NCI-H2227 treated with DMSO at 0.1 percent for 48 hours (cell line): ENCODE measurements around the gene MAPK8IP2.

Experiments
- DNase-seq: peaks from one replicate; lab custom pipeline; 2025; lab: John Stamatoyannopoulos, UW

The MAPK8IP2 gene

DNA sequence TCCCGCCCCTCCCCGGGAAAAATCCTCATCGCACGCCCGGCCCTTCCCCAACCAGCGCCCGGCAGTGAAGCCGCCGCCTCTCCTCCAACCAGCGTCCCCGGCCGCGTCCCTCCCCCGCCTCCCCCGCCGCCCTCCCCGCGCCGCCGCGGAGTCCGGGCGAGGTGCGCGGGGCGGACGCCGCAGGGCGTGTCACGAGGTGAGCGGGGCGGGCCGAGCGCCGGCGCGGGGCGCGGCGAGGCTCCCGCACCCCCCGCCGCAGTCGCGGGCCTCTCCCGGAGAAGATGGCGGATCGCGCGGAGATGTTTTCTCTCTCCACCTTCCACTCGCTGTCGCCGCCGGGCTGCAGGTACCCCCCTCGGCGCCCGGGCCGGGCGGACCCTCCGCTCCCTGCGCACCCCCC, at the start of gene MAPK8IP2:
MAPK8IP2 (plus strand) TSS at position 256 of the 400 bp plus-strand sequence; CDS start at position 282, 26 bp downstream.
- peak; percentile 21 for DNase-seq

DNA sequence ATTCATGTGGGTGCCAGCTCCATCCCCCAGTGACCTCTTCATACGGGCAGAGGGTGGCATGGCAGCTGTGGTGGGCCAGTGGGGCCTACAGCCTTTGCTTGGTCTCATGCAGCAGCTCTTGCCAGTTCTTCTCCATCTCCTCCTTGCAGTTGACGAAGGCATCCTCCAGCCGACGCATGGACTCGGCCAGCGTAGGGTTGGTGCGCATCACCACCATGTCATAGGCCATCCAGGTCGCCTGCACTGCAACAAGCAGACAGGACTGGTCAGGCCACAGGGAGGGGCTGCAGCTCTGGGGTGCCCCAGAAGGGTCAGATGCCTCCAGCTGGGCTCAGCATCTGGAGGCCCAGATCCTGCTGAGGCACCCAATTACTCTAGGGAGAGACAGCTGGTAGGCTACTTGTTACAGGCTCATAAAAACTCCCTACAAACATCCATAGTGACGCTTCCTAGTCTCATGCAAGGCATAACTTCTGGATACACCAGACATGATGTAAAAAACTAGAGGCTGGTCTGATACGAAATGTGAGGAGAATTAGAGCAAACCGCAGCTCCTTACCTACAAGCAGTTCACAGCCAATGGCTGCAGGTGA, 49.3 kb upstream of the MAPK8IP2 start:
- no peak for DNase-seq

DNA sequence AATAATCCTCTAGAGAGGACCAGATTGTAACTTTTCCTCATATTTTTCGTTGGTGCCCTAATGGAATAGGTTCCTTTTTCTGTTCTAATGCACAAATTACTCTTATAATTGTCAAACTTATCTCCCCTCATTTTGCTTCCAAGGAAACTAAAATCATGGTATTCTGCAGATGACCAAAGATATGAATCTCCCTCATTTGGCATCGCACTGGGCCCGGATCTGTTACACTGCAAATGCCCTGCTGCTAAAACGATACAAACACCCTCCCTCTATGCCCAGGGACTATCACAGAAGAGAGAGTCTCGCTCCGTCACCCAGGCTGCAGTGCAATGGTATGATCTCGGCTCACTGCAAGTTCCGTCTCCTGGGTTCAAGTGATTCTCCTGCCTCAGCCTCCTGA, 47.3 kb upstream of the MAPK8IP2 start:
- DNase-seq: no peak

DNA sequence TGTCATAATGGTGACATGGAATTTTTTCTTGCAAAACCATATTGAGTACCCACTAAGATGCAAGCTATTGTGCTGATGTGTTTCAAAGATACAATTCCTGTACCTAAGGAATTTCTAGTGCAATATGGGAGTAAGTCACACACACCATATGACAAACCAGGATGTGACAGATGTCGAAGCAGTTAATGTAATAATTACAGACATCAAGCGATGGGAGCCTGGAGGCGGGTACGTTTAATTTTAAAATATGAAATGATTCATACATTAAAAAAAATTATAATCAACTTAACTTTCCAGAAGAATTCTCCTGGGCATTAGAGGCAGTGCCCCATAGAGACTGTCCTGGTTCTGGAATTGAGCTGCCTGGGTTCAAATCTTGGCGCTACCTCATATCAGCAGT, 43.9 kb upstream of the MAPK8IP2 start:
- DNase-seq: no peak

DNA sequence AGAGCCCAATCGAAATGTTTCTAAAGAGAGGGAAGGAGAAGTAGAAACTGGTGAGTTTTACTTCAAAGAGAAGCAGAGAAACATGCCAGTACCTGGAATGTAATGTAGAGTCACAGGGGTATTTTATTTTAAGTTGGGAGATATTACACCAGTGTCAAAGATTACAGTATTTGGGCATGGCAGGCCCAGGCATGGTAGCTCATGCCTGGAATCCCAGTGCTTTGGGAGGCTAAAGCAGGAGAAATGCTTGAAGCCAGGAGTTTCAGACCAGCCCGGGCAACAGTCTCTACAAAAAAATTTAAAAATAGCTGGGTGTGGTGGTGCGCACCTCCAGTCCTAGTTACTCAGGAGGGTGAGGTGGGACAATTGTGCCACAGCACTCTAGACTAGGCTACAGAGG, 40.6 kb upstream of the MAPK8IP2 start:
- DNase-seq: no peak

DNA sequence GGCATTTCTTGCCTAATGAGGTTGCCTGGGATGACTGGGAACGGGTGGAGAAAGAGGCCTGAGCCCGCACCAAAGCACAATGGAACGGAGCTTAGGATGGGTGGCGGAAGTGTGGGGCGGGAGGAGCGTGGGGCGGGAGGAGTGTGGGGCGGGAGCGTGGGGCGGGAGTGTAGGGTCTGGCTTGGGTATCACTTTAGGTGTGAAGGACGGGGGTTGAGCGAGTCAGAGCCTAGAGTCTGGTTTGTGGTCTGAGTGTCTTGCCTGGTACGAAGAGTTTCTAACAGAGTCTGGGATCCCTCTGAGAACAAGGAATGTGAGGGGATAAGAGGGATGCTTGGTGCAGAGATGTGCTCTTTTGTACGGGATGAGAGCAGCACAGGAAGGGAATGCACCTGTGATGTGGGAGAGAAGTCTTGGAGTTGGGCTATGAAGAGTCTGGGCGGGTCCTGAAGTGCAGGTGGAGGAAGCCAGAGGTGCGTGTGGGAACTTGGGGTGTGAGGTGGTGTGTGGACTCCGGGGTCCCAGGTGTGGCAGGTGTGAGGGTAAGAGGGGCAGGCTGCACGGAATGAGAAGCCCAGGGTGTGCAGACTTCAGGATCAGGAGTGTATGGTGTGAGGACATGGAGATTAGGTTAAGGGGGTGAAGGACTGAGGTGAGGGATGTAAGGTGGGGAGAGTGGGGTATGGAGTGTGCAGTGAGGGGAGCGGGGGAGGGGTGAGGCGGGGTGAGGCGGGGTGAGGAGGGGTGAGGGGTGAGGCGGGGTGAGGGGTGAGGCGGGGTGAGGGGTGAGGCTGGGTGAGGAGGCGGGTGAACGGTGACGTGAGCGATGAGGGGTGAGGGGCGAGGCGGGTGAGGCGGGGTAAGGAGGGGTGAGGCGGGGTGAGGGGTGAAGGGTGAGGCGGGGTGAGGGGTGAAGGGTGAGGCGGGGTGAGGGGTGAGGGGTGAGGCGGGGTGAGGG, 38.9 kb upstream of the MAPK8IP2 start:
- DNase-seq: no peak

DNA sequence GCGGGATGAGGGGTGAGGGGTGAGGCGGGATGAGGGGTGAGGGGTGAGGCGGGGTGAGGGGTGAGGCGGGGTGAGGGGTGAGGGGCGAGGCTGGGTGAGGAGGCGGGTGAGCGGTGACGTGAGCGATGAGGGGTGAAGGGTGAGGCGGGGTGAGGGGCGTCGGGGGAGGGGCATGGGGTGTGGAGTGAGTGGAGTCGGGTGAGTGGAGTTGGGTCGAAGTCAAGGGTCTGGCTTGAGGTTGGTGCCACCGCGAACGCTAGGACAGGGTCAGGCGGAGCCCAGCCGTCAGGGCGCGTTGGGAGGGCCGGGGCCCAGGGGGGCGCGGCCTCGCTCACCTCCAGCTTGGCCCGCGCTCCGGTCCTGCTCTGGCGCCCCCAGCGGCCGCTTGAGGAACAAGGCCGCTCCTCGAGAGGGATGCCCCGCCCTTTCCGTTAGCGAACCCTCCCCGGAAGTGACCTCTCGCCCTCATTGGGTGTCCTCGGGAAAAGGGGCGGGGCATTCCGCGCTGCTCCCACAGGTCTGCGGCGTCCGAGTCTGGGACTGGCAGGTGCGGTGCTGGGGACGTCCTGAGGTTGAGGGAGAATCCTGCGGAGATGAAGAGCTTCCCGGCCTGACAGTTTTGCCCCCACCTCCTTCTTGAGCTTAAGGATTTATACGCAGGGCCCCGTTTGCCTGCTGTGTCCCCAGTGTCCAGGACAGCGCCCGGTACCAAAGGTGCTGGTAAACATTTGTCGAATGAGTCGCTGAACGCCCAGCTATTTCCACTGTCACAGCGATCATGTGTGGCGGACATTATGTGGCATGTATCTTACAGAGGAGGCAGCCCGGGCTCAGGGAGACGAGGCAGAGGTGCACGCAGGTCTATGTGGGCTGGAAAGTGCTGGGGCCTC, 37.8 kb upstream of the MAPK8IP2 start, which contains the start of gene SYCE3:
SYCE3 (minus strand) TSS at position 397 of the 890 bp plus-strand sequence. CDS start 6,514 bp downstream, outside the sequence.
- peak; percentile 85 for DNase-seq

DNA sequence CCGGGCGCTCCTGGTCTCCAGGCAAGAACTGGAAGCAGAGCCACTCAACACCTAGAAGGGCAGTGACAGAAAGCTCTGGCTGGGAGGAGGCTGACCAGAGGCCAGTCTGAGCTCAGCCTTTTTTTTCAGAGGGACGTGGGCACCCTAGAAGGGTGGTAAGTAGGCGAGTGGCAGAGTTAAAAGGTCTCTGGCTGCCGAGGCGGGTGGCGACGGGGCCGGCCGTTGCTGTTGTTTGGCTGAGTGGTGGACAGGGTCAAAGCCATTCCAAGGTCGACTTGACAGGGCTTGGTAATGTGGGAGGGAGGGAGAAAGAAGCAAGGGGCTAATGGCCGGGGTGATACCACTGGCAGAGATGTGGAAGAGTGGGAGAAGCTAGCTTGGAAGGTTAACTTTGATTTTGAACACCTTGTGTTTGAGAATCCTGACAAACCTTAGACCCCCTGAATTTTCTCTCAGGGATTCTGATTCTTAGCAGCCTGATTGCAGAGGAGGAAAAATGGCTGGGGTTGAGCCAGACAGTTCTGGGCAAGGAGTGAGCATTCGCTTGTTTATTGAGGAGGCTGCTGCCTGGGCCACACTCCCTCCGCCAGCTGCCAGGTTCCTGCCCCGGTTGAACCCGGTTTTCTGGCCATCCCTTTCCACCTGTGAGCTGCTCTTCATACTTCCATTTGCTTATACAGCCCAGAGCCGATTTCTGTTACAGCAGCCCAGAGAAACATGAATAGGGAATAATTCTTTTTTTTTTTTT, 37.0 kb upstream of the MAPK8IP2 start:
- no peak for DNase-seq

DNA sequence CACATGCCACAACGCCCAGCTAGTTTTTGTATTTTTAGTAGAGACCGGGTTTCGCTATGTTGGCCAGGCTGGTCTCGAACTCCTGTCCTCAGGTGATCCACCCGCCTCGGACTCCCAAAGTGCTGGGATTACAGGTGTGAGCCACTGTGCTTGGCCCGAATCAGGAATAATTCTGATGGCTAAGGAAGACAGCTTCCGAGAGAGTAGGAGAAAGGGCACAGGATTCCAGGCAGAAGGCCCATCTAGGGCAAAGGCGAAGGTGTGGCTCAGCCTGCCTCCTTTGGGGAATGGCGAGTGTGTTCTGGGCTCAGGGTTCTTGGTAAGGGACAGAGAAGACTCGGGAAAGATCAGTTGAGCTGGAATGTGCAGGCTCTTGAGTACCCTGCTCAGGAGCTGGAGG, 36.3 kb upstream of the MAPK8IP2 start:
- no peak for DNase-seq

DNA sequence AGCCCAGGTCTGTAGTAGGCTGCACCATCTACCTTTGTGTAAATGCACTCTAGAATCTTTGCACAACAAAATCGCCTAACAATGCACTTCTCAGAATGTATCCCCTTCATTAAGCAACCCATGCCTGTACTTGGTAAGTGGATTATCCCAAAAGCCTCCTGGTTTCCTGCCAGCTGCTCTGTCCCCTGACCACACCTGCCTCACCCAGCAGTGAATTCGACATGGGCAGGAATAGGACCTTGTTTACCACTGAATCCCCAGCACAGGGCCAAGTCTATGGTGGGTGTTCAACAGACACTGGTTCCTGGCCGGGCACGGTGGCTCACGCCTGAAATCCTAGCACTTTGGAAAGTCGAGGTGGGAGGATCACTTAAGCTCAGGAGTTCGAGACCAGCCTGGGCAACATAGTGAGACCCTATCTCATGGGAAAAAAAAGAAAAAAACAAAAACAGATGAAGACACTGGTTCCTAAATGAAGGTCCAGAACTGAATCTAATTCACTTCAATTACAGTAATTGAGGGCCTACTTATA, 32.8 kb upstream of the MAPK8IP2 start:
- DNase-seq: no peak

DNA sequence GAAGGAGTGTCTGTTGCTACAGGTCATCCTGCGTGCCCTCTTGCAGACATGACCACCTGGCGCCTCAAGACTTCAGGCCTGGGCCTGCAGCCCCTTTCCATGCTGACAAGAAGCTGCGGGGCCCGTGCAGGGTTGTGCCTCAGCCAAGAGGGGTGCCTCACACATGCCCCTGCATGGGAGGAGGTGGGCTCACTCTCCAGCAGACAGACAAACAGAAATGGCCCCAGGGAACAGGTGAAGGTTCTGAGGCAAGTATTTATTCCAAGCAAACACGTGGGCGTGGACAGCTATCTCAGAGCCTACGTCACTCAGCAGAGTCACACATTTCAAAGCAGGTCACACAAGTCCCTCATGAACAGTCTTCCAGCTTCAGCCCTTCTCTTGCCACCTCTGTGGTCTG, 32.0 kb upstream of the MAPK8IP2 start:
- no peak for DNase-seq

DNA sequence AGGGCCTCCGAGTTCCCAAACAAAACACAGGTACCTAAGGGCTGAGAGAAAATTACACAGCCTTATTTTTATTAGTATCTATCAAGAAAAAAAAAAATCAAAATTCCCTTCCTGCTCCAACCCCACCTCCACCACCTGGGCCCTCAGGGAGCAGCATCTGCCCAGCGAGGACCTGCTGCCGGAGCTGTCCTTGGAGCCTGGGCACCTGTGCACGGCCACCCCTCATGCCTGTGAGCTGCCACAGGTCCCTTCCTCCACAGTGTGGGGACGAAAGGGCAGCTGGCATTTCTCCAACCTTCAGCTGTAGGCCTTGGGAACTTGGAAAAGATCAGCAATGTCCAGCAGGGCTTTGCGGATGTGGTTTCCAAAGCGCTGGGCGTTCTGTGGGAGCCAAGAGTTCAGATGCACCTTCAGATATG, 31.5 kb upstream of the MAPK8IP2 start:
- no peak for DNase-seq

DNA sequence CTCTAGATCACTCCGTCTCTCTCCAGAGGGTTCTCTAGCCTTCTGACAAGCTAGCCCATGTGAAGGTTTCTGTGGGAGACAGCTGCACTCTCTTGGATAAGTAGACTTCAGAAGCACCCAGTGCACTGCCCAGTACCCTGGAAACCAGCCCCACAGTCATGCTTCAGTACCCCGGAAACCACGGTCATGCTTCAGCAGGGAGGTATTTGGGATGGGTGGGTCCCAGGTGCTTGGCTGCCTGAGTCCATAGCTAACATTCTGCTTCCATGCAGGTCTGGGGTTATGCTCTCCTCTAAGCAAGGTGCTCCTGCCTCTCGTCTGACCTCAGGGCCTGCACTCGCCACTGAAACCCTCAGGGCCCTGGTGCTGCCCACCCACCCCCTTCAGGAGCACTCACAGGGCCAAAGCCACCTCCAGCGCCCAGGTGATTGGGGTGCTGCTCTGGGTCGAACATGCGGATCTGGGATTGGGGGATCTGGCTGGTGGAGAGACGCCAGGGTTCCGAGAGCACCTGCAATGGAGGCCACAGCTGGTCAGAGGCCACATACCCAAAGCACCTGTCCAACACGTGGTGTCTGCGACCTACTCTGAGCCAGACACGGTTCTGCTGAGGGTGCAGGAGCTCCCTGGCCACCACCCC, 30.6 kb upstream of the MAPK8IP2 start:
- DNase-seq: no peak

DNA sequence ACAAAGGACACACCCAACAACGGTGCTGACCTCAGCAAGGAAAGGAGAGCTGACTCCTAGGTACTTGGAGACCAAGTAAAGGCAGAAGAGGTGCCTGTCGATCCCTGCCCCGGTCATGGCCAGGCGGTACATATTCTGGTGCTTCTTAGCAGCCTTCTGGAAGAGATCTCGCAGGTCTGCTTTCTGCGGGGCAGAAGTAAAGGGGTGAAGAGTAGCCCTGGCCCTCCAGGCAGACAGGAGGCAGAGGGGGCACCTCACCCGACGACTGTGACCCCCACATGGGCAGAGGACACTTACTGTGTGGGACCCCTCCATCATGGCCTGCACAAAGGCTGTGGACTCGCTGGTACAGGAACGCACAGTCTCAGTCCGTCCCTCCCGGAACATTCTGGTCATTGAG, 29.7 kb upstream of the MAPK8IP2 start:
- no peak for DNase-seq

DNA sequence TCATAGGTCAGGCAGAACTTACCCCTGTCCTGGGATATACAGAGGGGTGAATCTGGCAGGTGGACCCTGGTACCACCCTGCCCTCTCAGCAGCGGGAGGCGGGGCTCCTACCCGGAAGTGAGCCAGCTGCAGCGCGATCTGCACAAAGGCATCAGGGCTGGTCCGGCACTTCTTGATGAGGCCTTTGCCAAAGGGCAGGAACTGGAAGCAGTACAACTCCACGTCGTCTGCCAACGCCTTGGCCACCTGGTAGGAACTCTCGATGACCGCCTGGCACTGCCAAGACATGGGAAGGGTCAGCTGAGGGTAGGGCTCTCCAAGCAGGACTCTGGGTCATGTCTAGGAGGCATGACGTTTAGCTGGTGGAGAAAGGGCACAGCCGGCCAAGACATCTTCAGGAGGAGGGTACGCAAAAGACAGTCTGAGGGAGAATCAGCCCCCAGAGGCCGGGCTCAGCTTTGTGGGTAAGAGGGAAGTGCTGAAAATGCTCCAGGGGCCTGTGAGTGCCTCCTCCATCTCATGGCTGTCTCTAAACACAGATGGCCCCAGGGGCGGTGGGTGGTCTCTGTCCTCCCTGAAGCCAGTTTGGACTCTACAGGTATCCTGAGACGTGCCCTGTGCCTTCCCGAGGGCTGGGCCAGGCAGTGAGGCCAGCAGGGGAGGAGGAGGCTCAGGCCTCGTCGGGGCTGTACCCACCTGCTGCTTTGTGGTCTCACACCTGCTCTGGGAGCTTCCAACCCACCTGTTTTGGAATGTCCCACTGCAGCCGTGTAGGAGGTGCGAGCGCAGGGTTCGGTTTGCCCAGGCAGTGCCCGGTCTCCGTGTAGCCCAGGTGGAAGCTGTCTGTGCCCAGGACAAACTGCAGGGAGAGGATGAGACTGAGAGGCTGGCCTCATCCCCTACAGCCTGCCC, 29.1 kb upstream of the MAPK8IP2 start:
- DNase-seq: no peak

DNA sequence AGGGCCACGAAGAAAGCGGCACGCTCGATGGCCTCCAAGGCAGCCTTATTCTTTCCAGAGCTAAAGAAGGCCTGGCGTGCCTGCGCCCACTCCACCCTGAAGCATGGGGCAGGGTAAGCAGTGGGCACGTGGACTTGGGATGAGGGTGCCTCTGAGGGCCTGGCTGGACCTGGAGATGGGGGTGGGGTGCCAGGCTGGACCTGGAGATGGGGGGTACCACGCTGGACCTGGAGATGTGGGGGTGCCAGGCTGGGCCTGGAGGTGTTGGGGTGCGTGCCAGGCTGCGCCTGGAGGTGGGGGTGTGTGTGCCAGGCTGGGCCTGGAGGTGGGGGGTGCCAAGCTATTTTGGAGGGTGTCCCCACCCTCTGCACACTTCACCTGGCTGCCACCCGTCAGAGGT, 27.6 kb upstream of the MAPK8IP2 start:
- DNase-seq: no peak

DNA sequence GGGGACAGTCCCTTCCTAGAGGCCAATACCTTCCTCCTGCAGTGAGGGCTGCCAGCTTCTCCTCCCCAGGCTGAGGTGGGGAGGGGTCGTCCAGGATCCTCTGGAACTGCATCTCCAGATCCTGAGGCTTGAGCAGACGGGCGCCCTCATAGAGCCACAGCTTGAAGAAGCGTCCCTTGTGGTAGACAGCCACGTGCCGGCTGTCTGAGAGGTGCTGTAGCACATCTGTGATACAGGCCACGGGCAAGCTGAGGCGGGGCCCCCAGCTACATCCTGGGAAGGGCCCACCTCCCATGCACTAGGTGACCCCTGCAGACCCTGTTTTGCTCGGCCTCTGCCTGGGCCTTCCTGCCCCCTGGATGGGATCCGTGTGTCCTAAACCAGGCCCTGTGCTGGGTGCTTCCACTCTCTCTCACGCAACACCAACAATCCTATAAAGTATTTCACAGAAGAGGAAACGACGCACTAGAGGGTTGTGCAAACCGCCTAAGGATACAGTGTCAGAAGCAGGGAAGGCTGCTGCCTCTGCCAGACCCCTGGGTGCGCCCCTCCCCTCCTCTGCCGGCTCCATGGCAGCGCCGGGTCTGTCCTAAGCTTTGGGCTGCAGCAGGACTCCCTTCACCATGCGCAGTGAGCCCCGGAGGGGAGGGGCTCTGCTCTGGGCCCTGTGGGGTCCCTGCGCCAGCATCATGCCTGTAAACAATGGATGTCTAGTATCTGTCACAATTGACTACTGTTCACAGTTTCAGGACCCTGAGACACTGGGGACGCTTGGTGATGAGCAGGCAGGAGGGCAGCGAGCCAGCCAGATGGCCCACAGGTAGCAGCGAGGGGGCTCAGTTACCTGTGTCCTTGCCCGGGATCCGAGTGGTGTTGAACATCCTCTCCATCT, 26.9 kb upstream of the MAPK8IP2 start:
- no peak for DNase-seq

DNA sequence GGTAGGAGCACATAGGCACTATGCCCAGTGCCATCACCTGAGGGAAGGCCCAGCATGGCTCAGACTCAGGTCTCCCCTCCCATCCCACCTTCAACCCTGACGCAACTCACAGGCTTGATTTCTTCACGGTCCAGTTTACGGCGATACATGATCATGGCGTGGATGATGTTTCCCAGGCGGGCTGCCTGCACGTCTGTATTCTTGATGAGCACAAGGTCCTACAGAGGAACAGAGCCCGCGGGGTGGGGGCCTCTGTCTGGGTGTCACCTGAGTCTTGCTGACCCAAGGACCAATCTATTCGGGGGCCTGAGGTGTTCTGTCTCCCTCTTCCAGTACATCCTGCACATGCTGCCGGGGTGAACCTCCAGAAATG, 26.2 kb upstream of the MAPK8IP2 start:
- DNase-seq: no peak
